B cell (primary cell): Measurements from ENCODE around the gene MYCBPAP. TPM values are rescaled to one million over a fixed set of nuclear protein-coding genes. Genes with fewer than 3 reads are reported as not detected.

Experiments used
- ATAC-seq: fragments of 200-7000 bp; cut with Tn5 transposase; one replicate; pipeline ENCODE4 v1.10.0; 2021; ENCODE audit warnings: low read depth, mild to moderate bottlenecking, moderate number of reproducible peaks, moderate library complexity
- CTCF ChIA-PET: fragments of 350-600 bp; sonication (Branson Sonifier 250); formaldehyde crosslinking; loops from one replicate; lab custom pipeline; 2021; ENCODE audit warnings: antibody characterized with exemption, inconsistent platforms; lab: Charles Lee
- POLR2A ChIA-PET: fragments of 350-600 bp; sonication (Branson Sonifier 250); formaldehyde crosslinking; loops from one replicate; lab custom pipeline; 2021; ENCODE audit warnings: antibody characterized with exemption; lab: Charles Lee
- DNase-seq: peaks from one replicate; pipeline ENCODE4 v3.0.0; 2013
- H2AFZ ChIP-seq: 2 replicates; pipeline ENCODE4 v1.6.1; 2012; ENCODE audit warnings: mild to moderate bottlenecking, low read depth, low read length; ENCODE audit not compliant: insufficient read depth, poor library complexity, severe bottlenecking
- H3K27ac ChIP-seq, 2 donors: 1 replicate in 1 of 2; 2 replicates in 1 of 2; pipeline ENCODE4 v1.5.1; 2012 to 2013; ENCODE audit warnings: low read length in 2 of 2, mild to moderate bottlenecking in 2 of 2, moderate library complexity in 1 of 2
- H3K27me3 ChIP-seq, 4 experiments: fragments of 200-600 bp in 1 of 4; sonication (generic) in 1 of 4; replicated peaks in 1 of 4; 1 replicate in 2 of 4; 2 replicates in 2 of 4; pipeline versions ENCODE4 v1.6.1 to v1.7.0; 2013 to 2016; ENCODE audit warnings: low read length in 3 of 4, mild to moderate bottlenecking in 2 of 4, mixed read lengths in 1 of 4, moderate library complexity in 1 of 4; ENCODE audit not compliant: insufficient read depth in 4 of 4, control insufficient read depth in 3 of 4; ENCODE audit errors: control extremely low read depth in 1 of 4
- H3K36me3 ChIP-seq, 2 experiments: replicated peaks in 1 of 2; 1 replicate in 1 of 2; 2 replicates in 1 of 2; pipeline versions ENCODE4 v1.6.1 to v1.7.1; 2013; ENCODE audit warnings: low read length in 1 of 2; ENCODE audit not compliant: insufficient read depth in 2 of 2, control insufficient read depth in 1 of 2; ENCODE audit errors: control extremely low read depth in 1 of 2, extremely low read depth in 1 of 2
- H3K4me1 ChIP-seq, 2 donors: fragments of 200-600 bp in 1 of 2; sonication (generic) in 1 of 2; 1 replicate in 1 of 2; 2 replicates in 1 of 2; pipeline versions ENCODE4 v1.5.1 to v1.6.1; 2013 to 2017; ENCODE audit warnings: low read length in 2 of 2; ENCODE audit not compliant: control insufficient read depth in 2 of 2, insufficient read depth in 2 of 2
- H3K4me2 ChIP-seq: replicated peaks from 2 replicates; pipeline ENCODE3; 2012; ENCODE audit warnings: mild to moderate bottlenecking, low read depth, low read length; ENCODE audit not compliant: poor library complexity, severe bottlenecking
- H3K4me3 ChIP-seq, 5 experiments: fragments of 200-600 bp in 1 of 5; sonication (generic) in 1 of 5; 1 replicate in 3 of 5; 2 replicates in 2 of 5; pipeline versions ENCODE4 v1.5.1 to v1.7.0; 2011 to 2016; ENCODE audit warnings: low read length in 4 of 5, mild to moderate bottlenecking in 4 of 5, low read depth in 2 of 5, control low read depth in 1 of 5, moderate library complexity in 1 of 5; ENCODE audit not compliant: insufficient read depth in 1 of 5; ENCODE audit errors: control extremely low read depth in 1 of 5, extremely low read depth in 1 of 5
- H3K79me2 ChIP-seq: fragments of 200-600 bp; sonication (generic); one replicate; pipeline ENCODE4 v1.6.0; 2016; ENCODE audit warnings: low read length; ENCODE audit not compliant: control insufficient read depth, insufficient read depth
- H3K9ac ChIP-seq: fragments of 200-600 bp; sonication (generic); 2 replicates; pipeline ENCODE4 v1.6.1; 2017; ENCODE audit warnings: mild to moderate bottlenecking, low read length, moderate library complexity
- H3K9me3 ChIP-seq, 3 donors: one replicate each; pipeline versions ENCODE4 v1.6.1 to v1.7.1; 2013; ENCODE audit warnings: low read length in 2 of 3; ENCODE audit not compliant: control insufficient read depth in 2 of 3, insufficient read depth in 1 of 3; ENCODE audit errors: control extremely low read depth in 1 of 3
- H4K20me1 ChIP-seq: 2 replicates; pipeline ENCODE4 v1.6.0; 2012; ENCODE audit warnings: mild to moderate bottlenecking, low read length; ENCODE audit not compliant: insufficient read depth, control insufficient read depth, poor library complexity, severe bottlenecking
- H3K27ac Mint-ChIP-seq: one replicate; pipeline ENCODE4 v1.8.0; 2021; ENCODE audit warnings: mixed read lengths
- H3K27me3 Mint-ChIP-seq: one replicate; pipeline ENCODE4 v1.8.0; 2021; ENCODE audit warnings: mixed read lengths
- H3K4me1 Mint-ChIP-seq: one replicate; pipeline ENCODE4 v1.8.0; 2021; ENCODE audit warnings: mixed read lengths
- H3K4me3 Mint-ChIP-seq: one replicate; pipeline ENCODE4 v1.8.0; 2021; ENCODE audit warnings: mixed read lengths
- H3K9me3 Mint-ChIP-seq: one replicate; pipeline ENCODE4 v1.8.0; 2022; ENCODE audit warnings: mixed read lengths; ENCODE audit not compliant: insufficient read depth
- CTCF ChIP-seq: fragments of 200-600 bp; IDR thresholded peaks from one replicate; pipeline ENCODE4 v1.8.0; 2022; ENCODE audit warnings: antibody characterized with exemption, mild to moderate bottlenecking
- EZH2 ChIP-seq: IDR thresholded peaks from 2 replicates; pipeline ENCODE4 v1.6.1; 2012; ENCODE audit warnings: borderline replicate concordance, low read depth, mild to moderate bottlenecking, moderate library complexity, low read length; ENCODE audit not compliant: insufficient read depth, poor library complexity, severe bottlenecking
- WGBS: methylation state at CpG from one replicate; pipeline ENCODE4 v1.1.5; 2013; ENCODE audit warnings: missing lambda C conversion rate; ENCODE audit not compliant: insufficient coverage; 5-methylcytosine and 5-hydroxymethylcytosine counted together
- intact Hi-C: fragments of 100-400 bp; cut with micrococcal nuclease; formaldehyde crosslinking; loops from one replicate; pipeline ENCODE4 v1.10.0; 2022
- polyA plus RNA-seq: library from polyadenylated mRNA; depleted of rRNA; stranded (reverse); fragments of >200 nt; gene quantifications from 2 replicates; pipeline ENCODE4 v1.2.3, GENCODE V29; 2012
- total RNA-seq, 2 donors: library from RNA; stranded (reverse); fragments of 120-200 nt in 1 of 2; gene quantifications; 1 replicate in 1 of 2; 2 replicates in 1 of 2; pipeline versions ENCODE4 v1.2.3 to v1.2.4, GENCODE V29; 2013 to 2022

MYCBPAP gene
- total and polyA plus RNA-seq, 2 donors (not counting 1 experiment from before 2014, with no cell fraction given), result 1.9 to 5.1 TPM

DNA sequence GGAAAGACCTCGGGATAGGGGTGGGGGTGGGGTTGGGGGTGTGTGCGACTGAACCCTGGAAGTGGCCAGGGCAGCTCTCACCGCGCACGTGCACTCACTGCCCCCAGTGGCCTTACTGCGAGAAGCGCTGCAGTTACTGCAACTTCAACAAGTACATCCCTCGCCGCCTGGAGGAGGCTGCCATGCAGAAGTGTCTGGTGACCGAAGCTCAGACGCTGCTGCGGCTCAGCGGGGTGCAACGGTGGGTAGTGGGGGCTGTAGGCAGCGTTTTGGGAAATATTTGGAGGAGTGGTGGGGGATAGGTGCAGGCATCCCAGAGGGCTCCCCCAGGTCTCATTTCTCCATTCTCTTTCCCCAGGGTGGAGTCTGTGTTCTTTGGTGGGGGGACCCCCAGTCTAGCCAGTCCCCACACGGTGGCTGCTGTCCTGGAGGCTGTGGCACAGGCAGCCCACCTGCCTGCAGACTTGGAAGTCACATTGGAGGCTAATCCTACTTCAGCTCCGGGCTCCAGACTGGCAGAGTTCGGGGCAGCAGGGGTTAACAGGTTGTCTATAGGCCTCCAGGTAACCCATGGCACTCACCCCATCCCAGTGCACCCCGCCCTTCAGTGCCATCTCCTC lies 28.6 kb upstream of the MYCBPAP start:
- peak overlapping the region; percentile 87 for H3K4me2 ChIP-seq
- H3K27ac ChIP-seq, result no peak overlapping the region
- POLR2A ChIA-PET, result interaction anchor here (0.7 to 2.0 kb wide), 6 partner anchors 12 to 148 kb away, joined by 3 to 9 read pairs (median 5); partner anchors contain the start of genes EME1, LRRC59 and MRPL27
- no peaks in the 10 kb centered on the region for H3K9me3 ChIP-seq
- intact Hi-C loops, result loop anchor here (1.0 to 5.0 kb wide), 5 partner anchors 21 to 228 kb away; partner anchors contain the start of gene ANKRD40
- WGBS, result 19% methylated on average over 18 of the region's 19 CpGs
- peaks cover 3% of the 10 kb centered on the region for H3K27me3 Mint-ChIP-seq
- H3K4me1 ChIP-seq, result peaks cover 13 to 22% of the 10 kb centered on the region in 2 donors
- H3K9me3 Mint-ChIP-seq, result no peaks in the 10 kb centered on the region
- H3K9ac ChIP-seq, result peak overlapping the region; percentile 84
- H3K27me3 ChIP-seq, result peaks cover 0 to 7% (median 0%) of the 10 kb centered on the region in 4 experiments
- H4K20me1 ChIP-seq, result peaks cover 8% of the 10 kb centered on the region
- H3K4me3 Mint-ChIP-seq, result peak overlapping the region; percentile 92
- no peaks in the 10 kb centered on the region for H3K79me2 ChIP-seq
- DNase-seq (peak; percentile 74), ATAC-seq (peak; percentile 39)
- H3K4me1 Mint-ChIP-seq, result peaks cover 26% of the 10 kb centered on the region
- H3K4me3 ChIP-seq, result peak overlapping the region; percentile 78 to 93 (median 91)
- peaks cover 3 to 31% of the 10 kb centered on the region in 2 experiments for H3K36me3 ChIP-seq
- CTCF ChIA-PET, result interaction anchor here (0.7 to 2.4 kb wide), 16 partner anchors 19 to 240 kb away, joined by 3 to 45 read pairs (median 4); partner anchors contain the start of genes LRRC59 and LUC7L3
- H3K27ac Mint-ChIP-seq, result peak overlapping the region; percentile 88
- peak overlapping the region; percentile 91 for H2AFZ ChIP-seq
- TF ChIP-seq EZH2, result no peak
- TF ChIP-seq CTCF, result peak; percentile 49
